ENCODE results near the gene ZSWIM6. TPM values are rescaled to one million over a fixed set of nuclear protein-coding genes. Genes with fewer than 3 reads are reported as not detected.

Gene ZSWIM6
- total RNA-seq, 2 experiments from 2014 or later: 4.1 TPM

DNA sequence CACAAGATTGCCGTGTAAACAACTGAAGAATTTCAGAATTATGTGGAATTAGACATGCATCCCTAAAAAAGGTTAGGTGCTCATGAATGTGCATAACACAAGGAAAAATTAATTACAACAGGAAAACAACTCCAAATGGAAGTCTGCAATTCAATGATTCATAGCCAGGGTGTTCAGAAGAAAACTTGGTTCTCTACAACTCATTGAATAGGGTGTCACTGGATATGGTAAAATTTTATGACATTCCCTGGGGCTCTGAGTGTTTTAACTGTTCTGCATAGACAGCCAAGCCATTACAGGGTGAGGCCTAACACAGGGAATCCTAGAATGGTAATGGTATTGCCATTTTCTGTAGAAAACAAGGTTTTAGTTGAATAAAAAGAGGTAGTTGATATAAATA is 24.4 kb upstream of the ZSWIM6 start:
- H3K27me3 ChIP-seq (ENCODE audit: control insufficient read depth in 1 of 2, insufficient read depth in 2 of 2, low read length in 2 of 2): peaks cover 0 to 8% of the 10 kb centered on the region in 2 experiments
- Mint-ChIP-seq H3K9me3 (no peaks in the 10 kb centered on the region), H3K36me3 (ENCODE audit: low read depth) (no peaks in the 10 kb centered on the region), H3K4me1 (ENCODE audit: low read depth) (no peaks in the 10 kb centered on the region), H3K27me3 (peaks cover 16% of the 10 kb centered on the region), H3K4me3 (no peak overlapping the region), H3K27ac (no peak overlapping the region)
- DNase-seq: no peak
- H3K27ac ChIP-seq (ENCODE audit: low read depth in 1 of 2, low read length in 2 of 2): no peak overlapping the region
- no peaks in the 10 kb centered on the region for H3K4me1 ChIP-seq (ENCODE audit: insufficient read depth, low read length)
- TF ChIP-seq CTCF (IDR thresholded peaks at IDR 0.05): no peak
- no peak for ATAC-seq (ENCODE audit: poor library complexity)
- POLR2A ChIA-PET: interaction anchor here (0.8 kb wide), 1 partner anchor 23 kb away, joined by 3 read pairs; no protein-coding TSS in a partner anchor
- no peaks in the 10 kb centered on the region for H3K36me3 ChIP-seq (ENCODE audit: insufficient read depth, low read length)
- intact Hi-C loops (cut with DNase I, micrococcal nuclease): no loop called here
- no peaks in the 10 kb centered on the region for H3K9me3 ChIP-seq (ENCODE audit: control insufficient read depth in 1 of 2, insufficient read depth in 1 of 2, low read length in 2 of 2)
- CTCF ChIA-PET: no interaction called here
- no peak overlapping the region for H3K4me3 ChIP-seq (ENCODE audit: low read length)

DNA sequence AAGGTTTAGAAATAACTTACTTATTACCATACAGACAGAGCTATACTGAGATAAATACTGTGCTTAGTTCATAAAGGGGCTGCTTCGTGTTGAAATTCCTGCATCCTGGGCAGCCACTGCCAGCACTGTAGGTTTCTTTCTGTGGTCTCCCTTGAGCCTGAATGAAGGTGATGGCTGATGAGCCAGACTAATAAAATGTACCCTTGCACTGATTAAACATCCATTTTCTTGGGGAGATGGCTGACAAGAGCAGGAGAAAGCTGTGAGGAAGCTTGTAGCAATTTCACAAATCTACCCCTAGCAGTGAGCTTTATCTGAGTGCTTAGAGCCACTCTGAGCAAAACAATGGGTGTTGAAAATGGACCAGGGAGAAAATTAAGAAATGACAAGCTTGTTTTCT is 23.3 kb upstream of the ZSWIM6 start:
- DNase-seq (no peak), ATAC-seq (ENCODE audit: poor library complexity) (no peak)
- Mint-ChIP-seq H3K4me1 (ENCODE audit: low read depth) (no peaks in the 10 kb centered on the region), H3K27ac (no peak overlapping the region), H3K27me3 (peaks cover 16% of the 10 kb centered on the region), H3K4me3 (no peak overlapping the region), H3K36me3 (ENCODE audit: low read depth) (no peaks in the 10 kb centered on the region), H3K9me3 (no peaks in the 10 kb centered on the region)
- no peaks in the 10 kb centered on the region for H3K4me1 ChIP-seq (ENCODE audit: insufficient read depth, low read length)
- H3K9me3 ChIP-seq (ENCODE audit: control insufficient read depth in 1 of 2, insufficient read depth in 1 of 2, low read length in 2 of 2): no peaks in the 10 kb centered on the region
- ChIA-PET POLR2A (interaction anchor here (0.8 kb wide), 1 partner anchor 22 kb away, joined by 3 read pairs; no protein-coding TSS in a partner anchor), CTCF (no interaction called here)
- no peak for TF ChIP-seq CTCF (IDR thresholded peaks at IDR 0.05)
- peaks cover 0 to 8% of the 10 kb centered on the region in 2 experiments for H3K27me3 ChIP-seq (ENCODE audit: control insufficient read depth in 1 of 2, insufficient read depth in 2 of 2, low read length in 2 of 2)
- no peaks in the 10 kb centered on the region for H3K36me3 ChIP-seq (ENCODE audit: insufficient read depth, low read length)
- no peak overlapping the region for H3K4me3 ChIP-seq (ENCODE audit: low read length)
- intact Hi-C loops (cut with DNase I, micrococcal nuclease): no loop called here
- no peak overlapping the region for H3K27ac ChIP-seq (ENCODE audit: low read depth in 1 of 2, low read length in 2 of 2)

GRCh38 chr5:61309115-61309514 is 22.9 kb upstream of the ZSWIM6 start:
- peaks cover 16% of the 10 kb centered on the region for H3K27me3 Mint-ChIP-seq
- DNase-seq (no peak), ATAC-seq (ENCODE audit: poor library complexity) (no peak)
- ChIA-PET CTCF (no interaction called here), POLR2A (no interaction called here)
- Histone ChIP-seq H3K36me3 (ENCODE audit: insufficient read depth, low read length) (no peaks in the 10 kb centered on the region), H3K27ac (ENCODE audit: low read depth in 1 of 2, low read length in 2 of 2) (no peak overlapping the region), H3K27me3 (ENCODE audit: control insufficient read depth in 1 of 2, insufficient read depth in 2 of 2, low read length in 2 of 2) (peaks cover 0 to 8% of the 10 kb centered on the region in 2 experiments), H3K9me3 (ENCODE audit: control insufficient read depth in 1 of 2, insufficient read depth in 1 of 2, low read length in 2 of 2) (no peaks in the 10 kb centered on the region), H3K4me3 (ENCODE audit: low read length) (no peak overlapping the region), H3K4me1 (ENCODE audit: insufficient read depth, low read length) (no peaks in the 10 kb centered on the region)
- no peaks in the 10 kb centered on the region for H3K4me1 Mint-ChIP-seq (ENCODE audit: low read depth)
- TF ChIP-seq CTCF (IDR thresholded peaks at IDR 0.05): no peak
- H3K27ac Mint-ChIP-seq: no peak overlapping the region
- intact Hi-C loops (cut with DNase I, micrococcal nuclease): no loop called here
- H3K9me3 Mint-ChIP-seq: no peaks in the 10 kb centered on the region
- no peaks in the 10 kb centered on the region for H3K36me3 Mint-ChIP-seq (ENCODE audit: low read depth)
- H3K4me3 Mint-ChIP-seq: no peak overlapping the region
